ENCODE measurements around the gene TCEAL8.
"Not testable (repeated sequence)": the region's sequence is repeated elsewhere in the genome, so short reads cannot be mapped to it uniquely, and the experiment has no call there.

TCEAL8 gene, protein sequence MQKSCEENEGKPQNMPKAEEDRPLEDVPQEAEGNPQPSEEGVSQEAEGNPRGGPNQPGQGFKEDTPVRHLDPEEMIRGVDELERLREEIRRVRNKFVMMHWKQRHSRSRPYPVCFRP

DNA sequence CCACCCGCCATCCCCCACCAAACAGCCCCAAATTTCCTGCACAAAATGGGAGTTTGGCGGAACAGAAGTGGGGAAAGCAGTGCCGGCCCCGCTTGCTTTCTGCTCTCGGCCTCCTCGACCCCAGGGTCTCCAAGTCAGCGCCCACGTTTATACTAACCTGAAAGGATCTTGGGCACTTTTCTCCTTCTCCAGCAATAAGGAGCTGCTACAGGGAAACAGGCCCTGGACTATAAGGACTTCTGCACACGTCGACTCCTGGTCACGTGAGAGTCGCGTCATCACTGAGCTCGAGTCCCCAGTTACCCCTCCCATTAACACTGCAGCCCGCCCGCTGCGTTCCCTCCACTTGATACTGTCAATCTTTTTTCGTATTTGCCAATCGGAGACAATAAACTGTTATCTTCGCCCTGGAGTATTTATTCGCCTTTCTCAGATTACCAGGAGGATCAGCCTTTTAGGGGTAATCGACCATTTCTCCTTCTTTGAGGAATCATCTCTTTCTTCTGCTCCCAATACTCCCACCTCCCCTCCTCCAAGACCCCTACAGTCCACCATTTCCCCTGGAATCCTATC lies at the start of gene TCEAL8:
Gene TCEAL8 (minus strand): TSS at position 235 of the 573 bp plus-strand sequence. CDS start 1,176 bp downstream, outside the sequence.
- peak; percentile 76 for DNase-seq

DNA sequence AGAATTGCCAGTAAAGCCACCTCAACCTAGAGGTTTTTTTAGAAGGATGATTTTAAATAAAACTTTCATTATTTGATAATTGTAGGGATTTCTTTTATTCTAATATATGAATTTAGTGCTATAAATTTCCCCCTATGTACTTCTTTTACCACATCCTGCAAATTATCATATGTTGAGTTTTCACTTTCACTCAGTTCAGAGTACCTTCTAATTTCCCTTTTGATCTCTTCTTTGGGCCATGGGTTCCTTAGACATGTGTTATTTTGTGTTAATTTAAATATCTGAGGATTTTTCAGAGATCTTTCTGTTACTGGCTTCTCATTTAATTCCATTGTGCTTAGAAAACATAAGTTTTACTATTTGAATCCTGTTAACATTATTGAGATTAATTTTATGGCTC lies 49.8 kb upstream of the TCEAL8 start:
- DNase-seq = no peak

DNA sequence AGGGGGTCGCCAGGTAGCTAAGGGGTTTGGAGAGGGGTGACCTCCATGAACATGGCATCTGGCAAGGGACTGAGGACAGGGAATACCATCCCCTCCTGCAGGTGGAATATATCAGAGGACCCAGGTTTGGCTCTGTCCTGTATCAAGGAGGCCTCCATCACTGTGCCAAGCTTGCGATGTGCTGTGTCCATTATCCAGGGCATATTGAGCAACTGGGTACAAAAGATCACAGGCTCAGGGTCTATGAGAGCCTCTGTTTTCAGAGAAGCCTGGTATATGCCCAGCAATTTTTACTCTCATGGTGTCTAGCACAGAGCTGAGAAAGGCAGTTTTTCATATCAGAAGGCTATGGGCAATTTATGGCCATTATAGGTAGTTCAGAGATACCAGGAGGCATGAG lies 38.2 kb upstream of the TCEAL8 start:
- no peak for DNase-seq

DNA sequence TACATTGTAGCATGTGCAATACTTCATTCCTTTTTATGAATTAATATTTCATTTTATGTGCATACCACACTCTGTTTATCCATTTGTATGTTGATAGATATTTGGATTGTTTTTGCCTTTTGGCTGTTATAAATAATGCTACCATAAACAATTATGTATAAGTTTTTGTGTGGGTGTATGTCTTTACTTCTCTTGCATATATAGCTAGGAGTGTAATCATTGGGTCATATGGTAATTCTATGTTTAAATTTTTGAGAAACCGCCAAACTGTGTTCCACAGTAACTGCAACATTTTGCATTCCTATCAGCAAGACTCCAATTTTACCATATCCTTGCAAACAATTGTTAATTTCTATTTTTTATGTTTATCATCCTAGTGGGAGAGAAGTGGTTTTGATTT lies 24.7 kb upstream of the TCEAL8 start:
- DNase-seq = no peak

DNA sequence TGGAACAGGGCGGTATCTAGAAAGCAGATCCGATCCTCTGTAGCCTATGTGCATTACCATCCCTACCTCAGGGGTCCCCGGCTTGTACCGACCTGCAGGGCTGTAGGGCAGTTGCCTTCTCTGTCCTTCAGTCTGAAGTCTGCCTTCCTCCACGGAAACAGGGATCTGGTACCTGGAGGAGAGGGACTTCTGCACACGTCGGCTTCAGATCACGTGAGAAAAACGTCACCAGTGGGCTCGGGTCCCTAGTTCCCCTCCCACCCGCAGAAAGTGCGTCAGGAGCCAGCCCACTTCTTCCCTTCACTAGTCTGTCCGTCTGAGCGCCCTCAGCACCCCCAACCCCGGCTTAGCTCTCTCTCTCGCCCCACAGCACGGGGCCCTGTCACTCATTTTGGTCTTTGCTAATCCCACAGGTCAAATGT lies 21.6 kb upstream of the TCEAL8 start, which contains the start of gene TCEAL5:
Gene TCEAL5 (minus strand): TSS at position 170 of the 422 bp plus-strand sequence. CDS start 2,187 bp downstream, outside the sequence.
- no peak for DNase-seq

DNA sequence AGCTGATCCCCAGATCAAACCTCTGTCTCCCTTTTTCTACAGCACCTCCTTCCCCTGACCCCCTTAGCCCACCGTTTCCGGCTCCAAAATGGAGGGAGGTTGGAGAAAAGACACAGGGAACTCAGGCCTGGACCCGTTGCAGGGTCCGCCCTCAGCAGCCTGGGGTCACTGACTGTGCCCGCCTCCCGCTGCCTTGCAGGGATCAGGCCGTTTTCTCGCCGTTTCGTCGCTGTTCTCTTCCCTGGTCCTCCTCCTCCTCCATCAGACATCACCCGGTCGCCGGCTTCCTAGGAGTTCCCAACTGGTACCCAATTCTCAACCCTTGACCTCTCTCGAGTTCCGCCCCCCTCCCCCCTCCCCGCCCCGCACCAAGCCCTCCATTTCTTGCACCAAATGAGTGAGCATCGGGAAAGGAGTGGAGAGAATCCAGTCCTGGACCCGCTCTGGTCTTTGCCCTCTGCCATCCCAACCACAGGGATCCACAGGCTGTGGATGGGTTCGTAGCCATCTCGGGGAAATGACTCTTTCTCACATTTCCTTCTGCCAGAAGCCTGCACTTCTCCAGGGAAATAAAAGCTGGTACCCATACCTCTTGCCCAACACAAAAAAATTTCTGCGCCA lies 21.1 kb upstream of the TCEAL8 start:
- DNase-seq = no peak

DNA sequence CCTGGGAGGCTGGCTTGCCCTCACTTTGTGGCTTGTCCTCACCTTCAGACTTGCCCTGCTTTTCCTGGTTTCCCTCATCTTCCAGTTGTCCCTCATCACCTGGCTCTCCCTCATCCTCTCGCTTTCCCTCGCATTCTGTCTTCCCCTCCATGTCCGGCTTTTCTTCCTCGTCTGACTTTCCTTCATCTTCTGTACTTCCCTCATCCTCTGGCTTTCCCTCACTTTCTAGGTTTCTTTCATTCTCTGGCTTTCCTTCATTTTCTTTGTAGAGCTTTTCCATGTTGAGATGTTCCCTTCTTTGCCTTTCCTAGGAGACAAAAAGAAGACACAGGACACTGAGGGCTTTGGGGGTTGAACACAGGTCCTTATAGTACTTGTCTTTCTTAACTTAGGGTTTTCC lies 19.3 kb upstream of the TCEAL8 start:
- no peak for DNase-seq

DNA sequence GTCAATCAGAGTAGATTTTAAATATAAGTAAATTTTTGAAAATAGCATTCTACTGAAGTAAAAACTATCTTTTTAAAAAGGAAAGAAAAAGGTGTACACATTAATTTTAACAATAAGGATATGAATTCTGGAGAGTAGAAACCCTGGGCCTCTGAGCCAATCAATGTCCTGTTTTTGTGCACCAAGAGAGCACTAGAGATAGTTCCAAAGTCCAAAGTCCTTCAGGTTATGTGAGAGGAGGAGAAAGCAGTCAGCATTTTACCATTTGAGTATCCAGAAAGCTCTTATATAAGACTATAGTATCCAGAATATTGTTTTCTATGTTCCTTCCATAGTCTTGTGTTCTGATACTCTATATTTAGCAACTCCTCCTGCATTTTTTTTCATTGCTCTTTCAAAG lies 3.3 kb upstream of the TCEAL8 start:
- DNase-seq = no peak

DNA sequence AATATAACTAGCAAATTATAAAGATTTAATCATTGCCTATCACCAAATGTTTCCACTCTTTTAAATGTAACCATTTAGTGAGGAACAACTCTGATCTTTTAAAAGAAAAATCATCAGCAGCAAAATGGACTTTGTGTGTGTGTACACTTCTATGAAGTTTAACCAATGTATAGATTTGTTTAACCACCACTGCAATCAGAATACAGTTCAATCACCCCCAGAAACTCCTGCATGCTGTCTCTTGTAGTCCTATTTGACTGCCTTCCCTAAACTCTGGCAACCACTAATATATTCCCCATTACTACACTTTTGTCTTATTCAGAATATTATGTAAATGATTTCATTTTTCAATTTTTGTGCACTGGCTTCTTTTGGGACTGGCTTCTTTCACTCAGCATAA lies 1.7 kb upstream of the TCEAL8 start:
- no peak for DNase-seq

DNA sequence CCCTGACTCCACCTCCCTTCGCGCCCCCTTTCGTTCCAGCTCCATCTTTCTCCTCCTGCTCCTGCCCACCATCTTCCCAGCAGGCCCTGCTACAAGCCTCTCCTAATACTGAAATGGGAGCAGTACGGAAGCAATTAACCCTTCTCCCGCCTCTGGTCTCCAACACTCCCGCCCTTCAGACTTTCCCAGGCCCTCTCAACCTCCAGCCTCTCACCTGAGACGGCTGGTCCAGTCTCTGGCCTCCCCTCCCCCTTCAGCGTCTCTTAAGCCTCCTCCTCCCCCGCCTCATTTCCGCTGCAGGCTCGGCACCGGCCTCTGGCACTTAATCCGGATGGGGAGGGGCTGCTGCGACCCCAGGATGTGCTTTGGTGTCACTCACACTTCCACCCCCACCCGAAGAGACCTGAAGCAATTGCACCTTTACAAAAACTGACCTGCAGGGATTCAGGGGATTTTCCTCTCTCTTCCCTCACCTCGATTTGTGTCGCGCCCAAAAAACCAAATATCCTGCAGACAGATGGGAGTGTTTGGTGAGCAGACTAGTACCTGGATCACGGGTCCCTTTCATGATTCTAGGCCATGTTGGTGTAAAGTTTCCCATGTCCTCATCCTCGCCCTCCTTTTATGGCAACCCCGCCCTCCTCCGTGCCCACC lies 657 bp downstream of the TCEAL8 start:
- DNase-seq = peak; percentile 80

DNA sequence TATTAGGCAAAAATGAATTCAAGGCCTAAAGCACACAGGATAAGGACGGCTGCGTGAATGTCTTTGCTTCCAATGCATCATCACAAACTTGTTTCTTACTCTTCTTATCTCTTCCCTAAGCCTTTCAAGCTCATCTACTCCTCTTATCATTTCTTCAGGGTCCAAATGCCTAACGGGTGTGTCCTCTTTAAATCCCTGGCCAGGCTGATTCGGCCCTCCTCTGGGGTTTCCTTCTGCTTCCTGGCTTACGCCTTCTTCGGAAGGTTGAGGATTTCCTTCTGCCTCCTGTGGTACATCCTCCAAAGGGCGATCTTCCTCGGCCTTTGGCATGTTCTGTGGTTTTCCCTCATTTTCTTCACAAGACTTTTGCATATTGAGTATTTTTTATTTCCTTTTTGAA lies 1.3 kb downstream of the TCEAL8 start:
- no peak for DNase-seq

DNA sequence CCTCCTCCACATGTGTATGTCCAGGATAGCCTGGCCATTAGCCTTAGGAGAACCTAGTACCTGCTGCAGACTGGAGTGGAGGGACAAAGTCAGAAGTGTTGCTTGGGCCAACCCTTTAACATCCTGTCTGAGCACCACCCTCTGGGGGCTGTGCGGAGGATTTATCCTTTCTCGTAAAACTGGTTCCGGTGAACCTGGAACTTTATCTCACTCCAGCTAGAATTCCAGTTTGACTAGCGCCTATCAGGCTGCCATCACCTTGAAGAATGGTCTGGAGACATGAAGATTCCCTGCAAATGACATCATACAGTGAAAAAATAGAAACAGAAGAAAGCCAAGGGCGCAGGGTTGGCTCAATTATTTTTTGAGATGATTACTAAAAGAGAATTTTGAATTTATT lies 4.0 kb downstream of the TCEAL8 start:
- no peak for DNase-seq

DNA sequence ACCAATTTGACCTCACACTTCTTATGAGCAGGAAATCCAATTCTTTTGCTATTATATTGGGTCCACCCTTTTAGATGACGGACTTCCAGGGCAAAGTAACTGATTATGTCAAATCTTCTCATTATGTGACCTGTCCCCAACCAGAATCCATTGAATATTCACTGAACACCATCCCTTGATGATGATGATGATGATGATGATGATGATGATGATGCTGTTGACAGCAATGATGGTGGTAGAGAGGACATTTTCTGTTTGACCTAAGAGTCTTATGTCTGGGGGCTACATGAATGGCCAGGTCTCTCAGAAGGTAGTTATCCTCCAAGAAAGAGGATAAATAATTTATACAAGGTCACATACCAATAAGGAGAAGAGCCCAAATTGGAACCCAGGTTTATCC lies 5.2 kb downstream of the TCEAL8 start:
- no peak for DNase-seq

DNA sequence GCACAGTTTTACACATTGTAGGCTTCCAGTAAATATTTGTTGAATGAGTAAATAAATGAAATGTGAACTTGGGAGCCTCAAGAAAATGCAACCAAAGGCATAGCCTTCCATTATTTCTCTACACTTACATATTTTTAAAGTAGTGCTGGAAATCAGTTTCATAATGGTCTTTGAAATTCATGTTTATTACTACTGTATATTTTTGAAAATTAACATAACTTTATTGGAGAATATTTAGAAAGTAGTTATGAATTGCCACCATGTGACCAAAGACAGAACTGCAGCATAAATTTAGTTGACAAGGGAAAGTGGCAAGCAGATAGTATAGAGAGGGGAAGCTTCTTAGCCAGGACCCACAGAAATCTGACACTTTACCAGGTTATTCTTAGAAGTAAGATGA lies 6.4 kb downstream of the TCEAL8 start:
- no peak for DNase-seq

DNA sequence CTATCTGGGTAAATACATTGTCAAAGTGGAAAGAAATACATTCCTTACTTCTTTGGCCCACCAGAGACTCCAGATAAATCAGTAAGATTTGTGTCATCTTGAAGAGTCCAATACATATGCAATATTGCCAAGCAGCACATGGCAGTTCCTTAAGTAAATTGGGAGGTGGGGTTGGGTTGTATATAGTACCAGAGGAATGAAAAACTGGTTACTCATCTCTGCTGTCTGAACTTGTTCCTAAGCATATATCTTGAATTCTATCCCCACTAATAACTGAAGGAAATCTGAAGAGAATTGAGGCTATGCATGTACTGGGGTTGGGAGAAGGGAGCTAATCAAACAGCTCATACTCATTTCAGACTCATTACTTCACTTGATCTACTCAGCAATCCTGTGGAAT lies 14.8 kb downstream of the TCEAL8 start:
- DNase-seq = no peak

DNA sequence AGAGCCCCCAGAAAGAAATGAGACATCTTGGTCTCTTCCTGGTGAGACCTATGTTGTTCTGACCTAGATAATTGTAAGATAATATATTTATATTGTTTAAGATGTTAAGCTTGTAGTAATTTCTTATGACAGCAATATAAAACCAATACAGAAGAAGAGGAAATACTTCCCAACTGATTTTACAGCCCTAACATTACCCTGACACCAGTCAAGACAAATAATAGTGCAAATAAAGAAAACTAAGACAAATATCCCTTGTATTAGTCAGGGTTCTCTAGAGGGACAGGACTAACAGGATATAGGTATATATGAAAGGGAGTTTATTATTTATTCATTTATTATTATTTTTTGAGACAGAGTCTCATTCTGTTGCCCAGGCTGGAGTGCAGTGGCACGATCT lies 18.7 kb downstream of the TCEAL8 start:
- no peak for DNase-seq

DNA sequence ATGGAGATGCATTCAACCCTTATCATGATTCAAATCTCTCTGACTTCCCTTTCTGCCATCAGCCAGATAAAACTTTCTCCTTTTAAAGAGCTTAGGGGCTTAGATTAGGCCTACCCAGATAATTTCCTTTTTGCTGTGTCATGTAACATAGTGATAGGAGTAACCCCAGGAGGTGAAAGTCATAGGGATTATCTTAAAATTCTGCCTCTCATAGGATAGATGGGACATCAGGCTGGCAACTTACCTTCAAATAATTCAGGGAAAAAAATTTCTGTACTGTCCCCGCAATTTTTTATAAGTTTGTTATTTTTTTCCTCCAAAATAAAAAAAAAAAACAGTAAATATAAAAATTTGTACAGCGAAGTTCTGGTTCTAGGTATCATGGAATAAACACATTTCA lies 19.3 kb downstream of the TCEAL8 start:
- DNase-seq = not testable (repeated sequence)

DNA sequence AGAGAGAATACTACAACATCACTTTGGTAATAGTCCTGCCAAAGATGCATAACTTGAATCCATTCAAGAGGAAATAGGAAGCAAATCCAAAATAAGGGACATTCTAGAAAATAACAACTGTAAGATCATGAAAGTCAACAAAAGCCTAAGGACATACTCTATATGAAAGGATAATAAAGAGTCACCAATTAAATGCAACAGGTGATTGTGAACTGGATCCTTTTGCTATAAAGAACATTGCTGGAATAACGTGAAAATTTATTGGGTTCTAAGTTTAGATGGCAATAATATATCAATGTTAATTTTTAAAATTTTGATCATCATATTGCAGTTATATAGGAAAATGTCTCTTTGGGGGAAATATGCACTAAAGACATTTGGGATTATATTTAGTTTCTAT lies 20.1 kb downstream of the TCEAL8 start:
- no peak for DNase-seq

DNA sequence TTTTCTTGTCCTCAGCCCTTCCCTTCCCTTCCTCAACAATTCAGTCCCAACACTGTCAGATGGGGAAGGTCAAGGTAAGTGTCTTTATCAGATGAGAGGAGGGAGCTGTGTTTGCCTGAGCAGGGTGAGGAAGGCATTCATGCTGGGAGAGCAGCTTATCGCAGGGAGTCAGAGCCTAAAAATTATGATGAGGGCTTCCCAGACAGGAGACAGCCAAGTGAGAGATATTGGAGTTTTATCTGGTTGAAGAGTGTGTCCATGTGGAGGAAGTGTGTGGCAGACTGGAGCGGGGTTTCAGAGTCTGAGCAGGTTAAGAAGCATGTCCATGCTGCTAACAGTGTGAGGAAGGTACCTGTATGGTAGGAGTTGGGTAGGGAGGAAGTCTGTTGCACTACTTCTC lies 21.7 kb downstream of the TCEAL8 start:
- DNase-seq = no peak

DNA sequence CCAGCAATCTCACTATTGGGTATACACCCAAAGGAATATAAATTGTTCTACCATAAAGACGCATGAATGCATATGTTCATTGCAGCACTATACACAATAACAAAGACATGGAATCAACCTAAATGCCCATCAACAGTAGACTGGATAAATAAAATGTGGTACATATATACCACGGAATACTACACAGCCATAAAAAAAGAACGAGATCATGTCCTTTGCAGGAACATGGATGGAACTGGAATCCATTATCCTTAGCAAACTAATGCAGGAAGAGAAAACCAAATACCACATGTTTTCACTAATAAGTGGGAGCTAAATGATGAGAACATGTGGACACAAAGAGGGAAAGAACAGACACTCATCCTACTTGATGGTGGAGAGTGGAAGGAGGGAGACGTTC lies 29.0 kb downstream of the TCEAL8 start:
- DNase-seq = not testable (repeated sequence)

DNA sequence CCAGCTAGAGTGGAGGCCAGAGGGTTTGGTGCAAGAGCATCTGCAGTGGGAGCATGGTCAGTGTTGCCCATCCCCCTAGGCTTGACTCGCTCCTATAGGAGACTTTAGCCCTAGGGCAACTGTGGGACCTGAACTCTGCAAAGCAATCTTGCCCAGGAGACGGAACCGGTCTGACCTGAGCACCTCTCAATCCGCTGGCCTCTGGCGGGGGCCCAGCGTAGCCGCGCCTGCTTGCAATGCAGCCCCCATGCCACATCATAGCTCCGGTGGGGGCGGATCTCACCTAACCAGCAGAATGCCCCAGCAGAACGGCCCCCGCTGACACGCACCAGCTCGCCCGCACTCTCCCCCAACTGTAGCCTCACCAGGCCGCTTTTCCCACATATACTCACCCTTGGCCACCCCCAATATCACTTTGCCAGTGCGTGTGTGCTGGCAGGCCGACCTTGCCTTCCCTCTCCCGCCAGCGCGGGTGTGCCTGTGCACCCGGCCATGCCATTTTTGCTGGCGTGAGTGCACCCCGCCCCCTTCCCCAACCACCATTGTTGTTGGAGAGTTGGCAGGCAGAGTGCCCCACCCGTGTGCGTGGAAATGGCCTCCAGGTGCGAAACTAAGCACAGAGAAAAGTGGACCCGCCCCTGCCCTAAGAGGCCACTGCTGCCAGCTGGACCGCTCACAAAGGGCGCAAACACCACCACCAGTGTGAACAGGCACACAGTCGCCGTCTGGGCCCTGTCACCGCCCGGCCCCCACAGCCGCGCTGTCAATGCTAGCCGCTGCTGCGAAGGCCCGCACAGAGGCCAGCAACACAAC lies 34.2 kb downstream of the TCEAL8 start:
- no peak for DNase-seq

DNA sequence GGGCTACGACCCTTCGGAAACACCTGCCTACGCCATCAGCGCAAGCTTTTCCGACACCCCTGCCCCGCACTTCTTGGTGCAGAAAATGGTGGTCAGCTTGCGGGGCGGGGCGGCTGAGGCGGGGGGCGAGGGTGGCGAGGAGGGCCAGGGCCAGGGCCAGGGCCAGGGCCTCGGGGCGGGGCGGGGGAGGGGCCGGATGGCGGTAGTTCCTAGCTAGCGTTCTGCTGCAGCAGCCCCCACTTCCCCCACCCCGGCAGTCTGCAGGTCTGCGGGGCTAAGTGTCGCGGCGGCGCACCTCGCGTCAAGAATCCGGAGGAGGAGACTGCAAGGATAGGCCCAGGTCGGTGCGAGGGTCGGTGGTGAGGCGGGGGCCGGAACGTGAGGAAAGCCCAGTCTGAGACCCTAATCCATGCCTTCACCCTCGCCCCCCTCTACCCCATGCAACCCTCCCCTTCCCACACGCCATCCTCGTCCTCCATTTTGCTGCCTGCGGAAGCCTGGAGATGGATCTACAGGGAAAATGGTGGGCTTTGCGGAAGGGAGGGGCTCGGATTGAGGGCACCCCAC lies 39.4 kb downstream of the TCEAL8 start:
- DNase-seq = peak; percentile 18

DNA sequence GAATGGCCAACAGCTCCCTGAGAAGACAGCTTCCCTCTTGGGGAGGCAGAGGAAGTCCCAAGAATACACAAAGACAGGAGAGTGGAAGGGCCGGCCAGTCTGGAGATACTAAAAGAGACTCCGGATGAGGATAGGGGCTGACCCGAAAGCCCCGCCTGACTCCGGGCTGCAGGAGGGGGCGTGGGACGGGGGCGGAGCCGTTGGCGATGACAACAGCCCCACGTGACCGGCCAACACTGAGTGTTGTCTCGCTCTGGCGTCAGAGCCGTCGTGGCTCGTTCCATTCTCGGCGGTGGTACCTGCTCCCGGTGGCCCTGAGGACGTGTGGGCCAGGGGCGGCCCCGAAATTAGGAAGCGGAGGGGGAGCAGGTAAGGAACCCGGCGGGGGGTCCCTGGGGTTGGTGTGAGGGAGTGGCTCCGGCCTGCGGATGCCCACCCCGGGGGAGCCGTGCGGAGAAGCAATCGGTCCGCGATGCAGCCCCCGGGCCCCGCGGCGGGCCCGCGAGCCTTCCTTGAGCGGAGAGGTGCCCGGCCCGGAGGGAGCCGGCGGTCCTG lies 40.0 kb downstream of the TCEAL8 start, which contains the start of gene BEX4:
Gene BEX4 (plus strand): TSS at position 239 of the 555 bp plus-strand sequence. CDS start 1,046 bp downstream, outside the sequence.
- peak; percentile 54 for DNase-seq
